H7 (cell line): ENCODE measurements around the gene TMEM109. TPM values are rescaled to one million over a fixed set of nuclear protein-coding genes. Genes with fewer than 3 reads are reported as not detected.
A peak's percentile ranks its signal among the peaks of the same experiment; 100 is the strongest.
"Not testable (repeated sequence)": the region's sequence is repeated elsewhere in the genome, so short reads cannot be mapped to it uniquely, and the experiment has no call there.

Experiments
- DNase-seq: peaks from one replicate; pipeline ENCODE4 v3.0.0; 2012
- H3K27me3 ChIP-seq: 2 replicates; pipeline ENCODE4 v1.6.0; 2011; ENCODE audit warnings: mild to moderate bottlenecking, low read length; ENCODE audit not compliant: control insufficient read depth, insufficient read depth
- H3K36me3 ChIP-seq: replicated peaks from 2 replicates; pipeline ENCODE4 v1.5.1; 2011; ENCODE audit warnings: low read length; ENCODE audit not compliant: control insufficient read depth, insufficient read depth
- H3K4me3 ChIP-seq: 2 replicates; pipeline ENCODE4 v1.5.1; 2011; ENCODE audit warnings: low read depth, mild to moderate bottlenecking, control low read depth, low read length, moderate library complexity; ENCODE audit not compliant: insufficient read depth
- total RNA-seq: library from RNA; depleted of rRNA; stranded (reverse); fragments of >200 nt; shearing (Covaris generic); gene quantifications from 2 replicates; pipeline ENCODE4 v1.2.3, GENCODE V29; 2014

TMEM109 gene
- total RNA-seq, 1 experiment from 2014 or later = 35.1 TPM

DNA sequence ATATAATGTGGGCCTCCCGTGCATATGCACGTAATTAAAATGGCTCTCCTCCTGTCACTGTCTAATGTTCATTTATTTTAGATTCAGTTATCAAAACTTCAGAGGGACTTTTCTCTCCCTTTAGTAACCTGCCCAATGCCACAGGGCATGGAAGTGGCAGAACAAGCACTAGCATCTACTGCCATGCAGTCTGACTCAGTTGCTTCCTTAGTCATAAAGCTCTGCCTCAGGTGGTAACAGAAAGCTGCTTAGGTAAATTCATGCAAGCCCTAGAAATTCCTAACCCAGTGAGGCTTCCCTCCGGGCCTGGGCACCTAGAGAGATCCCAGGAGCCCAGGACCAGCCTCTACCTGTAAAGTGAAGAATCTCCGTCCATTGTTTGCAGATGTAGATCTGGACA lies 16.5 kb upstream of the TMEM109 start:
- Histone ChIP-seq H3K4me3 (no peak overlapping the region), H3K27me3 (no peaks in the 10 kb centered on the region), H3K36me3 (peaks cover 44% of the 10 kb centered on the region)
- DNase-seq = no peak

DNA sequence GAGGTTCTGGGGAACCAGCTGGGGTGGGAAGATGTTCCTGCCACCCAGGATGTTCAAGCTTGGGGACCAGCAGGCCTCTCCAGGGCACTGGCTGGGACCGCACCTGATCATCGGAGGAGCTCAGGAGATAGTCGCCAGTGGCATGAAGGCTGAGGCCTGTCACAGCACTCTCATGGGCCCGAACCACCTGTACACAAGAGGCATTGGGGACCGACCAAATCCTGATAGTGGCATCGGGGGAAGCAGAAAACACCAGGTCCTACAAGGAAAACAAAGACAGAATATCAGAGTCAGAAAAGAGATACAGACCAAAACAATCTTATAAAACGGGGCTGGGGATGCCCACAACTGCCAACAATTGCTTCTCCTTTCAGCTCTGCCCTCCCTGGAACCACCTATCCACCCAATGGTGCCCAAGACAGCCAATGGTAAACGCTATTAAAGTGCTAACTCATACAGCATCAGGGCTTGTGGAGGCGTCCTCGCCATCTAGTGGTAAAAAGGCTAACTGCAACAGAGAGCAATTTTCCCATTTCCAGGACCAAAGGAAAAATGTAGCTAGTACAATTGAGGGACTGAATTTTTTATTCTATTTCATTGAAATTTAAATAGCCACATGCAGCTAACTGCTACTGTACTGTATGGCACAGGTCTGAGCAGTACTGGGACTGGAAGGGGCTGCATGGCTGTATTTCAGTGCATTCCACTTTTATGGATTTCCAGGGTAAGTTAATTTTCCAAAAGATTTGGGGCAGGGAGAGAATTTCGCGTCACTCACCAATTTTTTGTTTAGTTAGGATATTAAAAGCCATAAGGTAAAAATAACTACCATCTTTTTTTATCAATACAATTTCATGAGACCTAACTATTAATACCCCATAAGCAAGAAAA lies 14.7 kb upstream of the TMEM109 start:
- DNase-seq = peak; percentile 77
- Histone ChIP-seq H3K36me3 (peaks cover 52% of the 10 kb centered on the region), H3K27me3 (no peaks in the 10 kb centered on the region), H3K4me3 (no peak overlapping the region)

DNA sequence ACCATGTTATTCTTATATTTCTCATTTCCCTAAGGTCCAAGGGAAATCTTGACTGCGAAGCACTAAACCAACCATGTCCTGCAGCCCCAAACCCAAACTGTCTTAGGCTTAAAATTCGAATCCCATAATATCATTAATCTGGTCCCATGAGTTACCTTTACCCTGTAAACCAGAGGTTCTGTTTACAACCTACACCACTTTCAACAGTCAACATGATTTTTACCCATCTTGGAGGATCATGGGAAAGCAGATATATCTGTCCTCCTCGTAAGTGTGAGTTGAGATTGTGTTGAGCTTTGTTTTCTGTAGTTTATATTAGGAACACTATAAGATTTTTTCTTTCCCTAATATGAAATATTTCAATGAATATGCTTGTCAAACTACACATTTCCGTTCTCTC lies 14.0 kb upstream of the TMEM109 start:
- Histone ChIP-seq H3K36me3 (peaks cover 49% of the 10 kb centered on the region), H3K27me3 (no peaks in the 10 kb centered on the region), H3K4me3 (no peak overlapping the region)
- DNase-seq = no peak

DNA sequence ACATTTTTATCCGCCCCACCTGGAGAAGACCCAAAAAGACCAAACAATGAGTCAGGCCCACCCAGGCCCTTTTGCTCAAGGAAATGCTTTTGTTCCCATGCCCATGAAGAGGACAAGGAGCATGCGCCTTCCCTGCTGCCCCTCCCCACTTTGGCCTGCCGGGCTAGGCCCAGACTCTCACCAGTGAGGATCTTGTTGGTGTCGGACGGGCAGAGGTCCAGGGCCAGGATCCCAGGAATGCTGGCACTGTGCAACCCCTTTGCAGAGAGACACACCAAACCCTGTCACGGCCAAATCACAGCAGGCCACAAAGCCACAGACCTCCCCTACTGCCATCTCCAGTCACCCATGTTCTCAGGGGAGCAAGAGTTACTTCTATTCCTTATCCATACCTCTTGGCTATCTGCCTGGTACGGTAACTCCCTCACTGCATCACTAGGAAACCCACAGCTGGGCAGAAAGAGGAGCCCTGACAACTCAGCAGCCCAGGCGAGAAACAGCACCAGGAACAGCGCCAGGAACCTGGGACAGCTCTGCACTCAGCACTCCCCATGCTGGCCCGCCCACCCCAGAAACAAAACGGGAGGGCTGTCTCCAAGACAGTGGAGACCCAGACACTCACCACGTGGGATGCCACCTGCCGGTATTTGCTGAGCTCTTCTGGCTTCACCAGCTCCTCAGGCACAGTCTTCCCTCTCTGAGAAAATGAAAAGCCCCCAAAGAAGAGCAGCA lies 13.1 kb upstream of the TMEM109 start:
- DNase-seq = no peak
- Histone ChIP-seq H3K4me3 (no peak overlapping the region), H3K36me3 (peaks cover 46% of the 10 kb centered on the region), H3K27me3 (no peaks in the 10 kb centered on the region)

DNA sequence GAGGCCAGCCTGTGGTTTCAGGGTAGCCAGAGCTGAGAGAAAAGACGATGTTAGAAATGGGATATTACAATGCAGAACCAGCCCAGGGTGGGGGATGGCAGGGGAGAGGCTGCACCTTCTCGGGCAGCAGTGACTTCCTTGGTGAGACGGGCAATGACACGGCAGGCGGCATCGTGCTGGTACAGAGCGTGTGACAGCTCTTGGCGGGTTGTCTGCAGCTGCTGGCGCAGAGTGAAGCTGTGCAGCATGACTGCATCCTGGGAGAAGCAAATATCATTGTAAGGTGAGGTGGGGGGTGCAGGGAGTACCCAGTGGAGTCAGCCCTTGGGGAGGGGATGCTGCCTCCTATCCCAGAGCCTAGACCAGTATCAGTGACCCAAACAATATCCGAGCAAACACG lies 11.3 kb upstream of the TMEM109 start:
- H3K4me3 ChIP-seq = no peak overlapping the region

DNA sequence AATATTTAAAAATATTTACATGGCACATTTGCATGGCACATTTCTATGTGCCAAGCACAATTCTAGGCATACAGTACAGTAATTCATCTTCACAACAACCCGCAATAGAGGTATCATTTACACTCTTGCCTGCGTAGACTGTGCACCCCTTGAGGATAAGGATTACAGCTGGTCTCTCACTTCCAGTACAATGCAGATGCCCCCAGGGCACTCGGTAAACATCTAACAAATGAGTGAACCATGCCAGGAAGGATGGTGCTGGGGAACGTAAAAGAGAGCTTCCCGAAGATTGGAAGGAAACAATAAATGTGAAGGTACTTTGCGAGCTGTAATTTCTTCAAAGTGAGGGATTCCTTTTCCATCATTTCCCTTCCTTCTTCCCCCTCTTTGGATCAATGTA lies 8.9 kb upstream of the TMEM109 start:
- Histone ChIP-seq H3K27me3 (peaks cover 3% of the 10 kb centered on the region; the same call in 1 of the 2 replicates), H3K4me3 (no peak overlapping the region; the same call in 1 of the 2 replicates), H3K36me3 (peaks cover 25% of the 10 kb centered on the region)
- no peak for DNase-seq

More for the DNA sequence above, 11.3 kb upstream of the TMEM109 start:
- no peak for DNase-seq
- Histone ChIP-seq H3K36me3 (peaks cover 39% of the 10 kb centered on the region), H3K27me3 (no peaks in the 10 kb centered on the region; the same call in 1 of the 2 replicates)

DNA sequence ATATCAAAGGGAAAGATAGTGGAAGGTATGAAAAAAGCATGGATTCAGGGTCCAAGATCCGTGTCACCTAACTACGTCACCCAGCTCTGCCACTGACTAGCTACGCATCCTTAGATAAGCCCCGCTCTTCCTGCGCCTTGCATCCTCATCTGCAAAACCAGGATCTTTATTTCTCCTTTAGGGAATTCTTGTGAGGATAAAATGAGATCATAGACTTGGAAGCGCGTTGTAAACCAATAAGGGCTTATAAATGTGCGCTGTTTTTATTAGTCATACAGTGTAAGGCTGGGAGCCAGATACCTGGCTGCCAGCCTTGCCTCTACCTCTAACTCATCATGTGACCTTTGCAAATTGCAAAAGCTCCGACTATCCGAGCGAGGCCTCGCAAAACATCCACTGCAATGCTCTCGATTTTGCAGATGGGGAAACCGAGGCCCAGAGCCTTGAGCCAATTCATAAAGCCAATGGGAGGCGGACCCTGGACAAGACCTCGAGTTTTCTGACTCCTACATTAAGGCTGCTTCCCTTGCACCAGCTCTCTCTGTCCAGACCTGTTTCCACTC lies 8.3 kb upstream of the TMEM109 start:
- Histone ChIP-seq H3K4me3 (peak overlapping the region; percentile 89), H3K36me3 (peaks cover 21% of the 10 kb centered on the region), H3K27me3 (peaks cover 4% of the 10 kb centered on the region; the same call in 1 of the 2 replicates)
- DNase-seq = no peak

DNA sequence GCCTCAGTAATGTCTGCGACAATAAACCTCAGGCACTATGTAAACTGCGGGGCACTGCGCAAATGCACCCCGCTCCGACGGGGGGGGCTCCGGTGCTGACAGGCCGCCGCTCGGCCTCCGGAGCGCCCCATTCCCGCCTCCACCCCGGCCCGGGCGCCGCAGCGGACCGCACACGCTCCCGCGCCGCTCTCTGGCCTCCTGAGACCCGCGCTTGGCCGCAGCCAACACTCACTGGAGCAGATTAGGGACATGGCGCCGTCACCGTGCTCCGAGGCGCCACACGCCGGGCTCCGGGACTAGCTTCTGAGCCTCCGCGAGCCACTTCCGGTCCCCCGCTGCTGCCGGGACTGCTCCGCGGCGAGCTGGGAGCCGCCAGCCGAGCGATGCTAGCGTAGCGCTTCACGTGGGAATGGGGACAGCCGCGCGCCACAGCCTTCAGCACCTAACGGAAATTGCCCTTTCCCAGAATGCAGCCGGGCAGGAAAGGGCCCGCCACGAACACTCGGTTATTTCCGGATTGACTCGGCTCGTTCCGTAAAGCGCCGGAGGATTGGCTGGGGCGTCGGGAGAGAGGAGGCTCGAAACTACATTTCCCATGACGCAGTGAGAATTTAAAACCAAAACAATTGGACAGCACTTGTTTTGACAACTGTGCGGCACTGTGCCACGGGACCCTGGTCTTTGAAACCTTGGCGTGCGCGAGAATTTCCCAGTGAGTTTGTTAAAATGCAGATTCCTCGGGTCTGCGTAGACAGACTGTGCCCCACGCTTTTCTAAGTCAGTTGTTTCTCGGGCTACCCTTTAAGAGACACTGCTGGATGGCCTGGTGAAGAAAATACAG lies 7.6 kb upstream of the TMEM109 start, which contains the start of gene PRPF19:
PRPF19 (minus strand) TSS at position 454 of the 841 bp plus-strand sequence; CDS start at position 251, 203 bp downstream.
- Histone ChIP-seq H3K36me3 (peaks cover 17% of the 10 kb centered on the region), H3K27me3 (peaks cover 4% of the 10 kb centered on the region; the same call in 1 of the 2 replicates), H3K4me3 (peak within 1 kb of the TSS; percentile 89)
- peak; percentile 96 for DNase-seq

DNA sequence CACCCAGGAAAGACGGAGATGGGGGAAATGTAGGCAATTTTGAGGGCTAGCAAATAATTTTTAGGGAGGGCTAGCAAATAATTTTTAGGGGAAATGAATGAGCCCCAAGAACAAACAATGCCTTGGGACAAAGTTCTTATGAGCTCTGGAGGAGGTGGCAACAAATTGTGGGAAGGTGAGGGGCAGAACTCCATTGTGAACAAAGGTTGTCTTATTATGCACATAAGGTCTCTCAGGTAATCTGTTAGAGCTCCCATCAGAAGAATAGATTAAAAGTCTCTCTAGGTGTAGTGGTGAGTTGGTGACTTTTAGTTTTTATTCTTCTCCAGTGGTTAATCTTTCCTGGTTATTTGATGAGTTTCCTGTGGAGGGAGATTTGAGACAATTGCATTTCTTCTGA lies 5.2 kb upstream of the TMEM109 start:
- DNase-seq = no peak
- H3K4me3 ChIP-seq = no peak overlapping the region

DNA sequence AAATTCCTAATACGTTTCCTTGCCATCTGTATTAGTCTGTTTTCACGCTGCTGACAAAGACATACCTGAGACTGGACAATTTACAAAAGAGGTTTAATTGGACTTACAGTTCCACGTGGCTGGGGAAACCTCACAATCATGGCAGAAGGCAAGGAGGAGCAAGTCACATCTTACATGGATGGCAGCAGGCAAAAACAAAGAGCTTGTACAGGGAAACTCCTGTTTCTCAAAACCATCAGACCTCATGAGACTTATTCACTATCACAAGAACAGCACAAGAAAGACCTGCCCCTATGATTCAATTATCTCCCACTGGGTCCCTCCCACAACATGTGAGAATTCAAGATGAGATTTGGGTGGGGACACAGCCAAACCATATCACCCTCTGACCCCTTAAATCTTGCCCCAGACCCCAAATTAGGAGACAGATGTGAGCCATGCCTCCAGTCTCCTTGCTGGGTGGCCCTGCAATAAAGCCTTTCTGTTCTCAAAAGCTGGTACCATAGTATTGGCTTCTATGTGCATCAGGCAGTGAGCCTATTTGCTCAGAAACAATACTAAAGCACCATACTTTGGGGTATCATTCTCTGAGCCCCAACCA lies 4.2 kb upstream of the TMEM109 start:
- DNase-seq, H3K4me3 ChIP-seq, H3K27me3 ChIP-seq, H3K36me3 ChIP-seq: not testable (repeated sequence)

More for the DNA sequence above, 5.2 kb upstream of the TMEM109 start:
- H3K36me3 ChIP-seq = no peaks in the 10 kb centered on the region
- H3K27me3 ChIP-seq = peaks cover 4% of the 10 kb centered on the region; the same call in 1 of the 2 replicates

DNA sequence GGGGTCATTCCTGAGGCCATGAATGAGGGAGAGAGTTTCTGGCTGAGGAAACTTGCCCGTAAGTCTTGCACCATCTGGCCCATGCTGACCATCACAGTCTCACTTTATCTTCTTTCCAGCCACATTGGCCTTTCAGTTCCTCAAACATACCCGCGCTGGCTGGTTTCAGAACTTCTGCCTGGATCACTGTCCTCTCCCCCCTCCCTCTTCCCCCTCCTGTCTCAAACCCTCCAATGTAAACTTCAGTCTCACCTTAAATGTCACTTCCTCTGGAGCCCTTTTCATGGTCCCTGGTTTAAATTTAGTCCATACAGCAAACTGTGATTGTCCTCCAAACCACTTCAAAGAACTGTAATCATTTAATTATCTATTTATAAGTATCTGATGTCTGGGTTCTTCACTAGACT lies 3.7 kb upstream of the TMEM109 start:
- H3K4me3 ChIP-seq = no peak overlapping the region
- no peak for DNase-seq
- H3K27me3 ChIP-seq = peaks cover 4% of the 10 kb centered on the region; the same call in 1 of the 2 replicates
- no peaks in the 10 kb centered on the region for H3K36me3 ChIP-seq

DNA sequence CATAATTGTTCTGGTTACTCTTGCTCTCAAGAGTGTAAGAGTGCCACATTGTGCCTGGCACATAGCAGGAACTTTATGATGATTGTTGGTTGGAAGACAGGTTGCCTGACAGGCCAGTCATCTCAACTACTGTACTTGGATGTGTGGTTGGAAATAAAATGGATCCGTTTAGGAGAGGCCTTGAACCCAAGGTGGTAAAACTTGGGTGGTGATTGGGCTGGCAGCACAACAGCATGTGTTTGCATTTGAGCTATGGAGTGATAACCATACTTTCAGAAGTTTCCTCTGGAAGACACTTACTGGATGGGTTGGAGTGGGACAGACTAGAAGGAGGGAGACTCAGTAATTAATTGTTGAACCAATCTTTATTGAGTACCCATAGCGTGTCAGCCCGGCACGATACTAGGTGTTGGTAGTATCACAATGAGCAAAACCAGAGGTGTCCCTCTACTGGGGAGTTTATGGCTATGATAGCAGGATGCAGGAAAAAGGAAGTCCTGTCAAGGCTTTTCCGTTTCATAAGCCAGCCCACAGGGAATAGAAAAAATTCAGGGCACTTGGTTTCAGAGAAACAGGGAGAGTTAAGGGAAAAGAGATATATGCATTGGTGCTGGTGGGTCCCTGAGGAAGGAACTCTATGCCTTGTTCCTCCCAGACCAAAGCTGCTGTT lies 3.1 kb upstream of the TMEM109 start:
- DNase-seq = no peak
- H3K4me3 ChIP-seq = no peak overlapping the region
- no peaks in the 10 kb centered on the region for H3K36me3 ChIP-seq
- H3K27me3 ChIP-seq = peaks cover 4% of the 10 kb centered on the region; the same call in 1 of the 2 replicates

DNA sequence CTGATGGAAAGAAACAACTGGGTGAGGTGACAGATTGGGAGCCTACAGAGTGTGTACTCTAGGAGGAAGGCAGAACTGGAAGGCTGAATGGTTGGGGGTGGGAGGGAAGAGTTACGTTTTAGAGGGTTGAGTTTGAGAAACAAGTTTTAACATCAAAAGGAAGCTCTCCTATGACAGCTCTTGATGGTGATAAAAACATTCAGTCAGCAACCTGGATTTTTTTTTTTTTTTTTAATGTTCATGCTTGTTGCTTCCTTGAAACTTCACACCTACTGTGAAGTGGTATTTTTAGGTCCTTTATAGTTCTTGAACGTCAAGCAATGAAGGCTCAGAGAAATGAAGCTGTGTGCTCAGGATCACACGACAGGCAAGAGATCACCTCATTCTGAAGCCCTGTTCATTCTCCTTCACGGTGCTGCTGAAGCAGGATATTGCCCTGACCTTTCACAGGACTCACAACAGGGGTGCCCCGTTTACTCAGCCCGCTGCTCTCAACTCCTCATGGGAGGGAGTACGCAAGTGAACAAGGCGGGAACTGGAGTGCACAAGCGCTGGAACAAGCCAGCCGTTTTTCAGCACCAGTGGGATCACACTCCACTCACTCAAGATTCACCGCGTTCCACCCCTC lies 1.6 kb upstream of the TMEM109 start:
- Histone ChIP-seq H3K36me3 (no peaks in the 10 kb centered on the region), H3K4me3 (no peak overlapping the region; the same call in 1 of the 2 replicates), H3K27me3 (peaks cover 4% of the 10 kb centered on the region; the same call in 1 of the 2 replicates)
- DNase-seq = no peak
